ENCODE data around the gene TAF4. TPM values are rescaled to one million over a fixed set of nuclear protein-coding genes. Genes with fewer than 3 reads are reported as not detected.

The TAF4 gene
- total and polyA plus RNA-seq, 2 donors (not counting 3 experiments of a cell fraction or from before 2014, with no cell fraction given), result 6.1 to 19.5 TPM

- TF ChIP-seq JUN (IDR thresholded peaks at IDR 0.05; ENCODE audit: borderline replicate concordance, insufficient read depth, insufficient read length, low read depth) (no peak), POLR2A (IDR thresholded peaks at IDR 0.05; ENCODE audit: low read depth, low read length) (no peak), MYC (IDR thresholded peaks at IDR 0.05; ENCODE audit: low read depth, low read length) (no peak), EZH2 (IDR thresholded peaks at IDR 0.05; ENCODE audit: borderline replicate concordance, low read depth, low read length, severe bottlenecking) (no peak), GATA2 (IDR thresholded peaks at IDR 0.05; ENCODE audit: insufficient read depth, insufficient read length, low read depth, low read length) (no peak)
- Histone ChIP-seq H4K20me1 (replicated peaks; ENCODE audit: control insufficient read depth, extremely low read depth, insufficient read depth, low read length) (no peaks in the 10 kb centered on the region), H3K4me2 (ENCODE audit: insufficient read depth, low read length) (no peak overlapping the region), H3K9me1 (replicated peaks; ENCODE audit: control insufficient read depth, extremely low read depth, insufficient read depth, low read length) (no peaks in the 10 kb centered on the region), H3K4me3 (replicated peaks in 1 of 3; ENCODE audit: insufficient read depth in 1 of 3, low read depth in 1 of 3, low read length in 3 of 3) (no peak overlapping the region), H3K9ac (replicated peaks; ENCODE audit: extremely low read depth, insufficient read depth, low read length) (no peak overlapping the region), H3K9me3 (replicated peaks; ENCODE audit: control insufficient read depth, insufficient read depth, low read length) (no peaks in the 10 kb centered on the region), H3K79me2 (ENCODE audit: control insufficient read depth, insufficient read depth, low read length) (no peaks in the 10 kb centered on the region), H3K4me1 (ENCODE audit: control insufficient read depth, extremely low read depth, insufficient read depth, low read length) (no peaks in the 10 kb centered on the region), H3K27ac (ENCODE audit: insufficient read depth, low read depth, low read length) (no peak overlapping the region), H2AFZ (ENCODE audit: low read depth, low read length) (no peak overlapping the region), H3K36me3 (ENCODE audit: control insufficient read depth in 2 of 2, extremely low read depth in 1 of 2, insufficient read depth in 2 of 2, low read length in 2 of 2) (no peaks in the 10 kb centered on the region), H3K27me3 (ENCODE audit: control insufficient read depth in 2 of 2, insufficient read depth in 2 of 2, low read length in 2 of 2) (no peaks in the 10 kb centered on the region)
- ChIA-PET POLR2A (no interaction called here), CTCF (no interaction called here)
- dilution Hi-C loops (cut with MboI; ENCODE audit: extremely low pct_ligation_motif_present, low sequenced_read_pairs), result no loop called here
- no TSS peak for BruUV-seq (replicated peaks)
- intact Hi-C loops (cut with micrococcal nuclease), result no loop called here
- DNase-seq (ENCODE audit: low read depth, low spot score) (no peak), FAIRE-seq (no peak)
Measured at GRCh38 chr20:61924858-61925554, 140.7 kb downstream of the TAF4 start.

MicroRNAs encoded within 50 kb of the gene (microRNA counts, 767-probe panel; counts per million panel counts)
- 723 counts per million, percentile 96 among the panel's probes with 10 or more counts for microRNA hsa-miR-1257
- 723 counts per million, percentile 96 among the panel's probes with 10 or more counts for microRNA hsa-miR-3195

Small RNAs within 50 kb of the gene (microRNA-seq; reads per million reads assigned to microRNA genes)
- gene MIR1257 (ENCODE audit: borderline number of aligned reads, borderline replicate concordance), result not detected
- not detected for gene MIR3195 (ENCODE audit: borderline number of aligned reads, borderline replicate concordance)

Small RNAs within 50 kb of the gene (small RNA-seq; reads per million reads assigned to genes)
- gene MIR3195 (ENCODE audit: insufficient read depth, insufficient read length, low read depth, low replicate concordance), result not detected

Other genes with a start within 250 kb of the TAF4 start
- 31.1 and 34.0 TPM in 2 replicates for gene LSM14B, start 56.6 kb upstream of the TAF4 start, total RNA-seq
- gene LSM14B, start 56.6 kb upstream of the TAF4 start, polyA plus RNA-seq, result 32.5 and 37.0 TPM in 2 replicates
- gene PSMA7, start 77.5 kb upstream of the TAF4 start, total RNA-seq, result 389 and 393 TPM in 2 replicates
- gene PSMA7, start 77.5 kb upstream of the TAF4 start, polyA plus RNA-seq, result 783 and 826 TPM in 2 replicates
- 21.7 and 22.1 TPM in 2 replicates for gene SS18L1, start 77.9 kb upstream of the TAF4 start, total RNA-seq
- gene SS18L1, start 77.9 kb upstream of the TAF4 start, polyA plus RNA-seq, result 15.4 and 21.0 TPM in 2 replicates
- gene MTG2, start 117.1 kb upstream of the TAF4 start, total RNA-seq, result 22.1 and 31.6 TPM in 2 replicates
- 19.9 and 22.2 TPM in 2 replicates for gene MTG2, start 117.1 kb upstream of the TAF4 start, polyA plus RNA-seq
- gene HRH3, start 154.4 kb upstream of the TAF4 start, total RNA-seq, result not detected in 2 replicates
- gene HRH3, start 154.4 kb upstream of the TAF4 start, polyA plus RNA-seq, result not detected in 2 replicates
- 32.7 and 33.0 TPM in 2 replicates for gene OSBPL2, start 172.6 kb upstream of the TAF4 start, total RNA-seq
- 10.5 and 13.1 TPM in 2 replicates for gene OSBPL2, start 172.6 kb upstream of the TAF4 start, polyA plus RNA-seq
- 144 and 154 TPM in 2 replicates for gene ADRM1, start 237.1 kb upstream of the TAF4 start, total RNA-seq
- 179 and 249 TPM in 2 replicates for gene ADRM1, start 237.1 kb upstream of the TAF4 start, polyA plus RNA-seq

All from endothelial cell of umbilical vein (primary cell).